Nephron progenitor cell (in vitro differentiated cells): ENCODE measurements around the gene CEP192.
A peak's percentile ranks its signal among the peaks of the same experiment; 100 is the strongest.

Experiments used
- DNase-seq: peaks from one replicate; pipeline ENCODE4 v3.0.0; 2021
- H3K27ac Mint-ChIP-seq: 2 replicates; pipeline ENCODE4 v1.8.0; 2021; ENCODE audit warnings: mild to moderate bottlenecking, moderate library complexity, mixed read lengths
- H3K27me3 Mint-ChIP-seq: 2 replicates; pipeline ENCODE4 v1.8.0; 2021; ENCODE audit warnings: mild to moderate bottlenecking, low read depth, mixed read lengths; ENCODE audit not compliant: poor library complexity
- H3K36me3 Mint-ChIP-seq: 2 replicates; pipeline ENCODE4 v1.8.0; 2021; ENCODE audit warnings: low read depth, mixed read lengths
- H3K4me1 Mint-ChIP-seq: 2 replicates; pipeline ENCODE4 v1.8.0; 2021; ENCODE audit warnings: mixed read lengths
- H3K4me3 Mint-ChIP-seq: 2 replicates; pipeline ENCODE4 v1.8.0; 2021; ENCODE audit warnings: mild to moderate bottlenecking, moderate library complexity, mixed read lengths
- H3K9me3 Mint-ChIP-seq: 2 replicates; pipeline ENCODE4 v1.8.0; 2021; ENCODE audit warnings: mild to moderate bottlenecking, moderate library complexity, mixed read lengths
- TF ChIP-seq, protein P1 (sequence below): fragments of 200-600 bp; sonication (generic); IDR thresholded peaks from 2 replicates; pipeline ENCODE4 v1.5.0; 2021; ENCODE audit warnings: antibody characterized with exemption

CEP192 gene

DNA sequence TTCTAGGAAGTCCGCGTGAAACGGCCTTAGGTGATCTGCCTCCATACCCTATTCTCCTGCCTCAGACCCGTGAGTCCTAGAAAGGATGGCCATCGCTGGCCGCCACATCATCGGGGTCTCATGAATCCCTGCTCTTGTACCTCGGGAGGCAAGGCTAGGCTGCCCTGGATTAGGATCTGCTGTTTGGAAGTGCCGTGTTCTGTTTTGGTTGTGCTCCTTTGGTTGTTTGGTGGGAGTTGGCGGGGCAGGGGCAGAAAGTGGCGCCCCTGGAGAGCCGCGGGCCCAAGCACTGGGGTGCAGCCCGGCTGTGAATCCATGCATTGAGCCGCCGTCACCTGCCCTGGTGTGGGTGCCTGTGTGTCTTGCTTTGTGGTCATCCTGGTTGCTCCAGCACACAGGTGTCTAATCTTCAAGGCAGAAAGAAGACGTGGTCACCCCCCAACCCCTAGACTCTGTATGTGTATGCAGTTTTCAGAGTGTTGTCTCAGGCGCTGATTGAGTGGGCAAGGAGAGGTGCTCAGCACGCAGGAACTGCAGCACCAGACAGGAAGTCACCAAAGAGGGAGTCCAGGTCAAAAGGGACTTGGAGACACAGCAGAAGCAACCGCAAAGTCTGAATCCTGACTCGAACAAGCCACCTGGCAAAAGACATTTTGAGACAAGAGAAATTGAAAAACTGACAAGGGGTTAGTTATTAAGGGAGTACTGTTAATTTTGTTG, 147.4 kb downstream of the CEP192 start:
- Mint-ChIP-seq H3K36me3 (peaks cover 8% of the 10 kb centered on the region), H3K27me3 (peaks cover 70% of the 10 kb centered on the region), H3K9me3 (peaks cover 47% of the 10 kb centered on the region), H3K27ac (no peak overlapping the region), H3K4me3 (peak overlapping the region; percentile 13), H3K4me1 (peaks cover 5% of the 10 kb centered on the region)
- DNase-seq: no peak
- TF ChIP-seq, protein P1, sequence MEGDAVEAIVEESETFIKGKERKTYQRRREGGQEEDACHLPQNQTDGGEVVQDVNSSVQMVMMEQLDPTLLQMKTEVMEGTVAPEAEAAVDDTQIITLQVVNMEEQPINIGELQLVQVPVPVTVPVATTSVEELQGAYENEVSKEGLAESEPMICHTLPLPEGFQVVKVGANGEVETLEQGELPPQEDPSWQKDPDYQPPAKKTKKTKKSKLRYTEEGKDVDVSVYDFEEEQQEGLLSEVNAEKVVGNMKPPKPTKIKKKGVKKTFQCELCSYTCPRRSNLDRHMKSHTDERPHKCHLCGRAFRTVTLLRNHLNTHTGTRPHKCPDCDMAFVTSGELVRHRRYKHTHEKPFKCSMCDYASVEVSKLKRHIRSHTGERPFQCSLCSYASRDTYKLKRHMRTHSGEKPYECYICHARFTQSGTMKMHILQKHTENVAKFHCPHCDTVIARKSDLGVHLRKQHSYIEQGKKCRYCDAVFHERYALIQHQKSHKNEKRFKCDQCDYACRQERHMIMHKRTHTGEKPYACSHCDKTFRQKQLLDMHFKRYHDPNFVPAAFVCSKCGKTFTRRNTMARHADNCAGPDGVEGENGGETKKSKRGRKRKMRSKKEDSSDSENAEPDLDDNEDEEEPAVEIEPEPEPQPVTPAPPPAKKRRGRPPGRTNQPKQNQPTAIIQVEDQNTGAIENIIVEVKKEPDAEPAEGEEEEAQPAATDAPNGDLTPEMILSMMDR: no peak

DNA sequence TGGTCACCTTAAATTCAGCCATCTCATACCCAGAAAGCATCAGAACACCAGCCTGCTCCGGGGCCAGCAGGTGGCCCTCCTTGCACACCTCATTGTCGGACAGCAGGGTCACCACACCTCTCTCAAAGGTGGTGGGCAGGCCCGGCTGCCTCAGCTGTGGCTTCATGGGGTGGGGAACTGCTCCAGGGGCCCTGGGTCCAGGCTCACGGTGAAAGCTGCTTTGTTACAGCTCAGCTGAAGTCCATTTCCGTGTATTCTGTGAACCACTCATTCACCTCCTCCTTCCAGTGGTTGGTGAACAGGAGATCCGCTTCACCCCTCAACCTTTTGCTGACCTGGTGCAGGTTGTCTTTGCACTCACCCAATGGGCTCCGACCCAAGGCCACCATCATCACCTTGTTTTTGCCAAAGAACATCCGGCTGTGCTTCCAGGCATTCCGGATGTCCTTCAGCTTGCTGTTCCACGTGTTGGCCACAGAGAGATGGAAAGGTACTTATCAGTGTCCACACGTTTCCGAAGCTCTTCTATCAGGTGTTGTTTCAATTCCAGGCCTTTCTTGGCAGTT, 148.8 kb downstream of the CEP192 start:
- Mint-ChIP-seq H3K36me3 (peaks cover 9% of the 10 kb centered on the region), H3K4me3 (no peak overlapping the region), H3K27me3 (peaks cover 60% of the 10 kb centered on the region), H3K4me1 (peaks cover 5% of the 10 kb centered on the region), H3K27ac (no peak overlapping the region), H3K9me3 (peaks cover 52% of the 10 kb centered on the region)
- TF ChIP-seq, protein P1: no peak
- no peak for DNase-seq

DNA sequence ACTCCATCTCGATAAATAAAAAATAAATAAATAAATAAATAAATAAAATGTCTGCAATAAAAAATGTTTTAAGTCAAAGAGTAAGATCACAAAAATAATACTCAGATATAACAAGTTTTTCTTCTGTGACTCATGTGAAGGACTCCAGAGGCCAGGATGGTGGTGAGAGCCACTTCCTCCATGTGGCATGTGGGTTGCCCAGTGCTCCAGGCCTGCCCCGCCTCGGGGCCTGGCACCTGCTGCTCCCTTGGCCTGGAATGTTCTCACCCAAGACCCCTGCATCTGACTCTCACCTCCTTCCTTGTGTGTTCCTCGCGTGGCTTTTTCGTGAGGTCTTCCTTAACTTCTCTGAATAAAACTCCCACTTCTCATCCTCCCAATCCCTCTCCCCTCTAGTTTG, 150.0 kb downstream of the CEP192 start:
- Mint-ChIP-seq H3K27ac (no peak overlapping the region), H3K4me1 (peaks cover 5% of the 10 kb centered on the region), H3K9me3 (peaks cover 54% of the 10 kb centered on the region), H3K4me3 (no peak overlapping the region), H3K36me3 (peaks cover 4% of the 10 kb centered on the region), H3K27me3 (peaks cover 48% of the 10 kb centered on the region)
- TF ChIP-seq, protein P1: no peak
- no peak for DNase-seq

DNA sequence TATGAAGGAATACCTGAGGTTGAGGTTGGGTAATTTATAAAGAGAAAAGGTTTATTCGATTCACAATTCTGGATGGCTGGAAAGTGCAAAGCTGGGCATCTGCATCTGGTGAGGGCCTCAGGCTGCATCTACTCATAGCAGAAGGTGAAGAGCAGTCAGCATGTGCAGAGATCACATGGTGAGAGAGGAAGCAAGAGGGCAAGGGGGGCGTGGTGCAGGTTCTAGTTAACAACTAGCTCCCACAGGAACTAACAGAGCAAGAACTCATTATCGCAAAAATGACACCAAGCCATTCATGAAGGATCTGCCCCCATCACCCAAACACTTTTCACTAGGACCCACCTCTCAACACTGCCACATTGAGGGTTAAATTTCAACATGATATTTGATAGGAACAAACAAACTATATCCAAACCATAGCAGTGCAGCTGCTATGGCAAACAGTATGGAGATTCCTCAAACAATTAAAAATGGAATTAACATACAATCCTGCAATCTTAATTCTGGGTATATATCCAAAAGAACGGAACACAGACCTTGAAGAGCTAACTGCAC, 154.6 kb downstream of the CEP192 start:
- TF ChIP-seq, protein P1: no peak
- H3K27me3 Mint-ChIP-seq: peaks cover 7% of the 10 kb centered on the region
- H3K4me1 Mint-ChIP-seq: no peaks in the 10 kb centered on the region
- H3K4me3 Mint-ChIP-seq: no peak overlapping the region
- peaks cover 4% of the 10 kb centered on the region for H3K36me3 Mint-ChIP-seq
- no peak for DNase-seq
- peaks cover 37% of the 10 kb centered on the region for H3K9me3 Mint-ChIP-seq
- no peak overlapping the region for H3K27ac Mint-ChIP-seq

DNA sequence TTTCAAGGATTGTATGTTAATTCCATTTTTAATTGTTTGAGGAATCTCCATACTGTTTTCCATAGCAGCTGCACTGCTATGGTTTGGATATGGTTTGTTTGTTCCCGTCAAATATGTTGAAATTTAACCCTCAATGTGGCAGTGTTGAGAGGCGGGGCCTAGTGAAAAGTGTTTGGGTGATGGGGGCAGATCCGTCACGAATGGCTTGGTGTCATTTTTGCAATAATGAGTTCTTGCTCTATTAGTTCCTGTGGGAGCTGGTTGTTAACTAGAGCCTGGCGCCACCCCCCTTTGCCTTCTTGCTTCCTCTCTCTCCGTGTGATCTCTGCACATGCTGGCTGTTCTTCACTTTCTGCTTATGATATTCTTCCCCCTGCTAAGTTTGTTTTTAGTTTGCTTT, 156.0 kb downstream of the CEP192 start:
- Mint-ChIP-seq H3K27ac (no peak overlapping the region), H3K27me3 (peaks cover 10% of the 10 kb centered on the region), H3K4me1 (no peaks in the 10 kb centered on the region), H3K36me3 (peaks cover 4% of the 10 kb centered on the region), H3K4me3 (no peak overlapping the region), H3K9me3 (peaks cover 37% of the 10 kb centered on the region)
- TF ChIP-seq, protein P1: no peak
- DNase-seq: no peak
